Mammary epithelial cell (primary cell): ENCODE results near the gene ARMCX6.

Experiments used
- EZH2 ChIP-seq: IDR thresholded peaks from 2 replicates; pipeline ENCODE4 v1.6.1; 2012; ENCODE audit warnings: low read length, inconsistent platforms, borderline replicate concordance
- TF ChIP-seq, protein P1 (sequence below), 2 donors: IDR thresholded peaks in 1 of 2; conservative IDR thresholded peaks in 1 of 2; 2 replicates each; pipeline ENCODE4 v1.5.1; 2011 to 2012; ENCODE audit warnings: inconsistent platforms in 2 of 2, low read length in 2 of 2, mild to moderate bottlenecking in 2 of 2, control low read depth in 1 of 2, low read depth in 1 of 2; ENCODE audit not compliant: insufficient read depth in 1 of 2; ENCODE audit errors: extremely low read depth in 1 of 2

DNA sequence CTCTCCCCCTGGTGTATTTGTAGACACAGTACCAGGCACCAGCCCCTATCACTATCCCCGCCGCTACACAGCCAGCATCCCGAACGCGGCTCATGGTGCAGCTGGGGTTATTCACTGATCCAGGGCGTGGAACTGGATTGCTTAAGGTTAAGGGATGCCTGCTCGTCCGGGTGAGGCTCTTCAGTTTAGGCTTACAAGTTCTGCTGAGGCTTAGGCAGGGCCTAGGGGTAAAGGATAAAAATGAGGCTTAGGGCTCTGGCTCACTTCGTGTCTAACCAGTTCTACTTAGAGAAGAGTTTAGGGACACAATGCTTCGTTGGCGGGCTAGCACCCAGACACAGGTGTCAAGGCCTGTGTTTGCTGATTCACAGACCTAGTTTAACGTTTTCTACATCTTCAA lies 39.7 kb upstream of the ARMCX6 start:
- TF ChIP-seq, protein P1, sequence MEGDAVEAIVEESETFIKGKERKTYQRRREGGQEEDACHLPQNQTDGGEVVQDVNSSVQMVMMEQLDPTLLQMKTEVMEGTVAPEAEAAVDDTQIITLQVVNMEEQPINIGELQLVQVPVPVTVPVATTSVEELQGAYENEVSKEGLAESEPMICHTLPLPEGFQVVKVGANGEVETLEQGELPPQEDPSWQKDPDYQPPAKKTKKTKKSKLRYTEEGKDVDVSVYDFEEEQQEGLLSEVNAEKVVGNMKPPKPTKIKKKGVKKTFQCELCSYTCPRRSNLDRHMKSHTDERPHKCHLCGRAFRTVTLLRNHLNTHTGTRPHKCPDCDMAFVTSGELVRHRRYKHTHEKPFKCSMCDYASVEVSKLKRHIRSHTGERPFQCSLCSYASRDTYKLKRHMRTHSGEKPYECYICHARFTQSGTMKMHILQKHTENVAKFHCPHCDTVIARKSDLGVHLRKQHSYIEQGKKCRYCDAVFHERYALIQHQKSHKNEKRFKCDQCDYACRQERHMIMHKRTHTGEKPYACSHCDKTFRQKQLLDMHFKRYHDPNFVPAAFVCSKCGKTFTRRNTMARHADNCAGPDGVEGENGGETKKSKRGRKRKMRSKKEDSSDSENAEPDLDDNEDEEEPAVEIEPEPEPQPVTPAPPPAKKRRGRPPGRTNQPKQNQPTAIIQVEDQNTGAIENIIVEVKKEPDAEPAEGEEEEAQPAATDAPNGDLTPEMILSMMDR (conservative IDR thresholded peaks at IDR 0.05 in 1 of 2, IDR thresholded peaks at IDR 0.05 in 1 of 2; ENCODE audit: extremely low read depth in 1 of 2, insufficient read depth in 1 of 2, low read depth in 1 of 2, low read length in 2 of 2) = no peak
- no peak for TF ChIP-seq EZH2
